ENCODE results near the gene PPARG. TPM values are rescaled to one million over a fixed set of nuclear protein-coding genes. Genes with fewer than 3 reads are reported as not detected.

PPARG gene
- total RNA-seq, 1 experiment from 2014 or later = 71.6 TPM

GRCh38 chr3:12375572-12375971 lies 86.7 kb downstream of the PPARG start:
- peaks cover 0 to 2% of the 10 kb centered on the region in 2 experiments; a peak in 1 of 4 replicates for H3K36me3 ChIP-seq (ENCODE audit: control insufficient read depth in 1 of 2, insufficient read depth in 2 of 2, low read length in 2 of 2)
- H3K27ac ChIP-seq (ENCODE audit: low read depth, low read length) = no peak overlapping the region
- DNase-seq (ENCODE audit: low read depth, low spot score) (no peak), ATAC-seq (no peak)
- RAD21 ChIA-PET (ENCODE audit: low non-redundant PET in 1 of 2, low total read pairs in 2 of 2, uncharacterized antibody in 2 of 2, unreplicated experiment in 2 of 2) = no interaction called here
- no TSS peak for BruUV-seq (replicated peaks)
- no peaks in the 10 kb centered on the region for H3K9me2 ChIP-seq (ENCODE audit: insufficient read depth)
- no peak overlapping the region for H3K4me2 ChIP-seq (ENCODE audit: low read length)
- no peaks in the 10 kb centered on the region for H3K27me3 ChIP-seq (ENCODE audit: insufficient read depth, low read length)
- POLR2A ChIA-PET = no interaction called here
- no peak for TF ChIP-seq REST (IDR thresholded peaks at IDR 0.05; ENCODE audit: low read depth)
- TF ChIP-seq TCF7L2 (IDR thresholded peaks at IDR 0.05; ENCODE audit: borderline replicate concordance, extremely low read depth, insufficient read depth, insufficient read length) = no peak
- peaks cover 9 to 16% of the 10 kb centered on the region in 2 experiments for H3K4me1 ChIP-seq (ENCODE audit: control insufficient read depth in 1 of 2, insufficient read depth in 2 of 2, low read length in 2 of 2)
- no peak overlapping the region for H3K9ac ChIP-seq (ENCODE audit: low read length)
- no peaks in the 10 kb centered on the region for H3K79me2 ChIP-seq (ENCODE audit: insufficient read depth, low read length)
- CTCF ChIA-PET = no interaction called here
- no peaks in the 10 kb centered on the region for H3K9me3 ChIP-seq (ENCODE audit: control insufficient read depth in 1 of 2, insufficient read depth in 1 of 2, low read depth in 1 of 2, low read length in 2 of 2)
- H4K20me1 ChIP-seq (ENCODE audit: insufficient read depth) = no peaks in the 10 kb centered on the region
- no peak overlapping the region for H2AFZ ChIP-seq (ENCODE audit: low read depth, low read length, poor library complexity, severe bottlenecking)
- H3K4me3 ChIP-seq (replicated peaks in 1 of 2; ENCODE audit: low read depth in 1 of 2, low read length in 2 of 2) = no peak overlapping the region
- intact Hi-C loops (cut with micrococcal nuclease) = no loop called here

- no peak for TF ChIP-seq SIN3A (IDR thresholded peaks at IDR 0.05; ENCODE audit: low read depth)
- TF ChIP-seq YY1 (IDR thresholded peaks at IDR 0.05; ENCODE audit: extremely low read depth, insufficient replicate concordance, low read depth, low read length) = no peak
- no peak for TF ChIP-seq FOSL1 (IDR thresholded peaks at IDR 0.05; ENCODE audit: low read depth)
- no peak for TF ChIP-seq ZBTB33 (IDR thresholded peaks at IDR 0.05; ENCODE audit: extremely low read depth, insufficient replicate concordance, low read length)
- TF ChIP-seq EZH2phosphoT487 (IDR thresholded peaks at IDR 0.05; ENCODE audit: borderline replicate concordance) = no peak
- no peak for TF ChIP-seq ELF1 (IDR thresholded peaks at IDR 0.05; ENCODE audit: borderline replicate concordance, low read depth)
- no peak for TF ChIP-seq POLR2A (IDR thresholded peaks at IDR 0.05; ENCODE audit: borderline replicate concordance, extremely low read depth, insufficient read depth, insufficient read length)
- no peak for TF ChIP-seq POLR2AphosphoS5 (IDR thresholded peaks at IDR 0.05; ENCODE audit: low read depth, low read length)
- TF ChIP-seq ZFX (IDR thresholded peaks at IDR 0.05) = no peak
- TF ChIP-seq SP1 (IDR thresholded peaks at IDR 0.05; ENCODE audit: low read depth) = no peak
- no peak for TF ChIP-seq EGR1 (IDR thresholded peaks at IDR 0.05; ENCODE audit: low read depth)
- TF ChIP-seq EZH2 (IDR thresholded peaks at IDR 0.05) = no peak
- no peak for TF ChIP-seq JUND (IDR thresholded peaks at IDR 0.05)
- no peak for TF ChIP-seq SRF (IDR thresholded peaks at IDR 0.05; ENCODE audit: low read depth)
- H3K36me3 ChIP-seq (ENCODE audit: control insufficient read depth in 1 of 2, insufficient read depth in 2 of 2, low read length in 2 of 2) = peaks cover 0 to 2% of the 10 kb centered on the region in 2 experiments; a peak in 1 of 4 replicates
Measured at GRCh38 chr3:12379640-12380429, 91.0 kb downstream of the PPARG start.

More at GRCh38 chr3:12379640-12380429, 91.0 kb downstream of the PPARG start:
- Histone ChIP-seq H3K4me1 (ENCODE audit: control insufficient read depth in 1 of 2, insufficient read depth in 2 of 2, low read length in 2 of 2) (no peaks in the 10 kb centered on the region; a peak in 1 of 4 replicates), H4K20me1 (ENCODE audit: insufficient read depth) (no peaks in the 10 kb centered on the region), H3K79me2 (ENCODE audit: insufficient read depth, low read length) (no peaks in the 10 kb centered on the region), H3K27ac (ENCODE audit: low read depth, low read length) (no peak overlapping the region), H2AFZ (ENCODE audit: low read depth, low read length, poor library complexity, severe bottlenecking) (no peak overlapping the region), H3K9me3 (ENCODE audit: control insufficient read depth in 1 of 2, insufficient read depth in 1 of 2, low read depth in 1 of 2, low read length in 2 of 2) (no peaks in the 10 kb centered on the region), H3K9ac (ENCODE audit: low read length) (no peak overlapping the region), H3K27me3 (ENCODE audit: insufficient read depth, low read length) (no peaks in the 10 kb centered on the region), H3K4me3 (replicated peaks in 1 of 2; ENCODE audit: low read depth in 1 of 2, low read length in 2 of 2) (no peak overlapping the region), H3K9me2 (ENCODE audit: insufficient read depth) (no peaks in the 10 kb centered on the region), H3K4me2 (ENCODE audit: low read length) (no peak overlapping the region)
- POLR2A ChIA-PET = no interaction called here
- RAD21 ChIA-PET (ENCODE audit: low non-redundant PET in 1 of 2, low total read pairs in 2 of 2, uncharacterized antibody in 2 of 2, unreplicated experiment in 2 of 2) = no interaction called here
- intact Hi-C loops (cut with micrococcal nuclease) = no loop called here
- CTCF ChIA-PET = no interaction called here
- BruUV-seq (replicated peaks) = no TSS peak
- ATAC-seq (no peak), DNase-seq (ENCODE audit: low read depth, low spot score) (no peak)
